GM18909 (cell line): Measurements from ENCODE around the gene ANKRD16.

ENCODE experiments used
- ATAC-seq: cut with Tn5 transposase; IDR thresholded peaks from one replicate; pipeline ENCODE4 v1.9.1; 2021; ENCODE audit warnings: mild to moderate bottlenecking; ENCODE audit not compliant: unreplicated experiment, poor library complexity

ANKRD16 gene

GRCh38 chr10:5905854-5906507 lies 16.3 kb upstream of the ANKRD16 start:
- ATAC-seq: no peak

- ATAC-seq: peak; percentile 95
These were observed 14.5 kb upstream of the ANKRD16 start for GRCh38 chr10:5904227-5904626.

- no peak for ATAC-seq
These were observed 13.9 kb upstream of the ANKRD16 start for GRCh38 chr10:5903563-5903962.

GRCh38 chr10:5902511-5903274 lies 13.0 kb upstream of the ANKRD16 start:
- no peak for ATAC-seq

- no peak for ATAC-seq
These were observed 10.6 kb upstream of the ANKRD16 start for GRCh38 chr10:5900247-5900646.

- no peak for ATAC-seq
These were observed 8.5 kb upstream of the ANKRD16 start for GRCh38 chr10:5898163-5898562.

GRCh38 chr10:5897504-5897903 lies 7.8 kb upstream of the ANKRD16 start:
- no peak for ATAC-seq

GRCh38 chr10:5897053-5897340 lies 7.3 kb upstream of the ANKRD16 start:
- no peak for ATAC-seq

- ATAC-seq: no peak
These were observed 6.7 kb upstream of the ANKRD16 start for GRCh38 chr10:5896208-5897052.

- peak; percentile 69 for ATAC-seq
These were observed 6.1 kb upstream of the ANKRD16 start for GRCh38 chr10:5895804-5896203.

GRCh38 chr10:5895365-5895764 lies 5.7 kb upstream of the ANKRD16 start:
- no peak for ATAC-seq

GRCh38 chr10:5894873-5895272 lies 5.2 kb upstream of the ANKRD16 start:
- no peak for ATAC-seq

GRCh38 chr10:5894403-5894802 lies 4.7 kb upstream of the ANKRD16 start:
- no peak for ATAC-seq

- no peak for ATAC-seq
These were observed 3.6 kb upstream of the ANKRD16 start for GRCh38 chr10:5893321-5893720.

- ATAC-seq: no peak
These were observed 2.3 kb upstream of the ANKRD16 start for GRCh38 chr10:5892007-5892406.

GRCh38 chr10:5891009-5891408 lies 1.3 kb upstream of the ANKRD16 start:
- ATAC-seq: no peak

- peak; percentile 2 for ATAC-seq
These were observed 791 bp upstream of the ANKRD16 start for GRCh38 chr10:5890452-5890915.

- ATAC-seq: peak; percentile 39
These were observed 660 bp downstream of the ANKRD16 start for GRCh38 chr10:5888843-5889623.

GRCh38 chr10:5888351-5888750 lies 1.3 kb downstream of the ANKRD16 start:
- no peak for ATAC-seq

GRCh38 chr10:5887641-5888040 lies 2.1 kb downstream of the ANKRD16 start:
- ATAC-seq: no peak
